Smooth muscle cell (in vitro differentiated cells): Measurements from ENCODE around the gene DENND2A. TPM values are rescaled to one million over a fixed set of nuclear protein-coding genes. Genes with fewer than 3 reads are reported as not detected.
"Not testable (repeated sequence)": the region's sequence is repeated elsewhere in the genome, so short reads cannot be mapped to it uniquely, and the experiment has no call there.

Experiments used
- DNase-seq: peaks from one replicate; lab custom pipeline; 2025; ENCODE audit not compliant: unreplicated experiment; lab: John Stamatoyannopoulos, UW
- H2AFZ ChIP-seq: fragments of 200-600 bp; sonication (generic); 2 replicates; pipeline ENCODE4 v1.6.0; 2016; ENCODE audit warnings: antibody characterized with exemption, low read depth, mild to moderate bottlenecking
- H3F3A ChIP-seq: fragments of 200-600 bp; sonication (generic); 2 replicates; pipeline ENCODE4 v1.6.0; 2017; ENCODE audit warnings: antibody characterized with exemption, low read depth
- H3K27ac ChIP-seq: fragments of 200-600 bp; sonication (generic); 2 replicates; pipeline ENCODE4 v1.5.1; 2016; ENCODE audit warnings: low read depth, mild to moderate bottlenecking
- H3K27me3 ChIP-seq: fragments of 200-600 bp; sonication (generic); 2 replicates; pipeline ENCODE4 v1.6.1; 2016; ENCODE audit warnings: low read depth, mild to moderate bottlenecking
- H3K36me3 ChIP-seq: fragments of 200-600 bp; sonication (generic); 2 replicates; pipeline ENCODE4 v1.5.1; 2016; ENCODE audit warnings: low read depth
- H3K4me1 ChIP-seq: fragments of 200-600 bp; sonication (generic); 2 replicates; pipeline ENCODE4 v1.5.1; 2016; ENCODE audit warnings: low read depth
- H3K4me2 ChIP-seq: fragments of 200-600 bp; sonication (generic); 2 replicates; pipeline ENCODE4 v1.6.0; 2016; ENCODE audit warnings: mild to moderate bottlenecking
- H3K4me3 ChIP-seq: fragments of 200-600 bp; sonication (generic); 2 replicates; pipeline ENCODE4 v1.5.1; 2016; ENCODE audit warnings: mild to moderate bottlenecking
- H3K79me2 ChIP-seq: fragments of 200-600 bp; sonication (generic); 2 replicates; pipeline ENCODE4 v1.6.0; 2016; ENCODE audit warnings: low read depth, mild to moderate bottlenecking
- H3K9ac ChIP-seq: fragments of 200-600 bp; sonication (generic); 2 replicates; pipeline ENCODE4 v1.6.0; 2016; ENCODE audit warnings: low read depth
- H3K9me3 ChIP-seq: fragments of 200-600 bp; sonication (generic); replicated peaks from 2 replicates; pipeline ENCODE4 v1.5.1; 2016; ENCODE audit warnings: low read depth
- H4K20me1 ChIP-seq: fragments of 200-600 bp; sonication (generic); 2 replicates; pipeline ENCODE4 v1.6.0; 2016; ENCODE audit warnings: low read depth
- WGBS: methylation state at CpG from one replicate; pipeline ENCODE4 v1.1.7; 2016; ENCODE audit warnings: low lambda C conversion rate; 5-methylcytosine and 5-hydroxymethylcytosine counted together
- polyA plus RNA-seq: library from polyadenylated mRNA; unstranded; fragments of >200 nt; fragmentation: Nextera tagmentation; extraction: Ambion mirVana; gene quantifications from 2 replicates; pipeline ENCODE4 v1.2.1, GENCODE V29; 2016
- total RNA-seq: library from RNA; depleted of rRNA; stranded (reverse); fragments of >200 nt; gene quantifications from 2 replicates; pipeline ENCODE4 v1.2.3, GENCODE V29; 2014
- TF ChIP-seq, protein P1 (sequence below): fragments of 200-600 bp; sonication (generic); IDR thresholded peaks from 2 replicates; pipeline ENCODE4 v1.5.1; 2017; ENCODE audit warnings: borderline replicate concordance, mild to moderate bottlenecking, antibody characterized with exemption; ENCODE audit not compliant: insufficient read depth, poor library complexity, severe bottlenecking

Gene DENND2A
- total and polyA plus RNA-seq, 2 experiments from 2014 or later = 1.8 to 4.6 TPM

DNA sequence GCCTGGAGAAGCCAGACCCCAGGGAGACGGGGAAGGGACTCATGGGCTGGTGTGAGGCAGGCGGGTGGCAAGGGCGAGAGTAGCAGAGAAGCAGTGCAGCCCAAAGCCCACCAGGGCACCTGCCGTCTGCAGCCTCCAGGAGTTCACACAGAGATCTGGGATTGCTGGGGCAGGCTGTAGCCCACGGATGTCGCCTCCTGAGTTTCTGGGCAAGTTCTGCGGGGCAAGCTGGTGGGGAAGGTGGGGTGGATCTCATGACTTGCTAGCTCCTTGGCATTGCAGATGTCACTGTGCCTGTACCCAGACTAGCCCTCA, 38.2 kb upstream of the DENND2A start:
- H3K4me2 ChIP-seq = no peak overlapping the region
- no peaks in the 10 kb centered on the region for H3K9me3 ChIP-seq
- peaks cover 4% of the 10 kb centered on the region for H3K4me1 ChIP-seq
- no peaks in the 10 kb centered on the region for H3K27me3 ChIP-seq
- H3F3A ChIP-seq = peaks cover under 1% of the 10 kb centered on the region
- no peak overlapping the region for H3K27ac ChIP-seq
- no peak overlapping the region for H3K9ac ChIP-seq
- WGBS = 90% methylated on average over 7 of the region's 7 CpGs
- H3K36me3 ChIP-seq = no peaks in the 10 kb centered on the region
- DNase-seq = no peak
- no peaks in the 10 kb centered on the region for H4K20me1 ChIP-seq
- H3K79me2 ChIP-seq = no peaks in the 10 kb centered on the region
- no peak overlapping the region for H2AFZ ChIP-seq
- TF ChIP-seq, protein P1, sequence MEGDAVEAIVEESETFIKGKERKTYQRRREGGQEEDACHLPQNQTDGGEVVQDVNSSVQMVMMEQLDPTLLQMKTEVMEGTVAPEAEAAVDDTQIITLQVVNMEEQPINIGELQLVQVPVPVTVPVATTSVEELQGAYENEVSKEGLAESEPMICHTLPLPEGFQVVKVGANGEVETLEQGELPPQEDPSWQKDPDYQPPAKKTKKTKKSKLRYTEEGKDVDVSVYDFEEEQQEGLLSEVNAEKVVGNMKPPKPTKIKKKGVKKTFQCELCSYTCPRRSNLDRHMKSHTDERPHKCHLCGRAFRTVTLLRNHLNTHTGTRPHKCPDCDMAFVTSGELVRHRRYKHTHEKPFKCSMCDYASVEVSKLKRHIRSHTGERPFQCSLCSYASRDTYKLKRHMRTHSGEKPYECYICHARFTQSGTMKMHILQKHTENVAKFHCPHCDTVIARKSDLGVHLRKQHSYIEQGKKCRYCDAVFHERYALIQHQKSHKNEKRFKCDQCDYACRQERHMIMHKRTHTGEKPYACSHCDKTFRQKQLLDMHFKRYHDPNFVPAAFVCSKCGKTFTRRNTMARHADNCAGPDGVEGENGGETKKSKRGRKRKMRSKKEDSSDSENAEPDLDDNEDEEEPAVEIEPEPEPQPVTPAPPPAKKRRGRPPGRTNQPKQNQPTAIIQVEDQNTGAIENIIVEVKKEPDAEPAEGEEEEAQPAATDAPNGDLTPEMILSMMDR = no peak
- no peak overlapping the region for H3K4me3 ChIP-seq

DNA sequence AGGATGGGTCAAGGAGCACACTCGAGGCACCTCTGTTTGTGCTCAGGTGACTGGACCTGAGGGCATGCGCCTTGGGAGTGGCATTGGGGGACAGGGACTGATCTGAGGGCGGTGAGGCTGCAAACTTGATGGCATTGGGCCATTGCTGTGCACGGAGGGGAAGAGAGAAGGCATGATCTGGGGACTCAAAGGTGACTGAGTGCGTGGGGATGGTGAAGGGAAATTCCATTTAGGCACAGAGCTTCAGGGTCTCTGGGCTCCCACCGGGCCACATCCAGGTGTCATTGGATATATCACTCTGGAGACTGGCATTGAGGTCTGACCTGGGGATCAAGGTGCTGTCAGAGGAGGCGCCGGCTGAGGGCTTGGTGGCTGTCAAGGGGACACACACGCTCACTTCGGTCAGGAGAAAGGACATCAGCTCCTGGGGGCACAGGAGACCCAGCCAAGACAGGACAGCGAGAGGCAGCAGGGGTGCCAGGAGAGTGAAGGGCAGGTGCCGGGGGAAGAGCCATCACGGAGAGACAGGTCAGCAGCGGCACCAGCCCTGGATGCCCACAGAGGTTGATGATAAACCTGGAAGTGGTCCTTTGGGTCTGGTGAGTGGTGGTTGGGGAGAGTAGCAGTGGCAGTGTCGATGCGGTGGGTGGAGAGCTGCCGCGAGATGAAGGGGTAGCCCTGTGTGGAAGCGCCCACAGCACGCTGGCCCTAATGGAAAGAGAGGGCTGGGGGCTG, 37.6 kb upstream of the DENND2A start:
- Histone ChIP-seq H3K4me1 (no peaks in the 10 kb centered on the region), H3K27me3 (no peaks in the 10 kb centered on the region), H4K20me1 (no peaks in the 10 kb centered on the region), H3K36me3 (no peaks in the 10 kb centered on the region), H2AFZ (no peak overlapping the region), H3K9me3 (no peaks in the 10 kb centered on the region), H3F3A (peaks cover 3% of the 10 kb centered on the region), H3K79me2 (no peaks in the 10 kb centered on the region), H3K9ac (no peak overlapping the region), H3K4me2 (no peak overlapping the region), H3K27ac (no peak overlapping the region), H3K4me3 (no peak overlapping the region)
- TF ChIP-seq, protein P1 = no peak
- WGBS = 96% methylated on average over 20 of the region's 20 CpGs
- DNase-seq = no peak

DNA sequence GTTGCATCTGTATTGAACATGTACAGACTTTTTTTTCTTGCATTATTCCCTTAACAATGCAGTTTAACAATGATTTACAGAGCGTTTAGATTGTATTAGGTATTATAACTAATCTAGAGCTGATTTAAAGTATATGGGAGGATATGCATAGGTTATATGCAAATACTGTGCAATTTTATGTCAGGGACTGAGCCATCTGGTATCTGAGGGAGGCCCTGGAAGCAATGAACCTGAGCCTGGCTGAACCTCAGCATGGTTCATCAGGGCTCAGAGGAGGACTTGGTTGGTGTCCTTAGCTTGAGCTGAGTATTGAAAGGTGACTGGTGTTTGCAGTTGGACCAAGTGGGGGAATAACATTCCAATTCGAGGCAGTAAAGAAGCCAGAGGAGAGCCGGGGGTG, 36.9 kb upstream of the DENND2A start:
- TF ChIP-seq, protein P1 = no peak
- no peaks in the 10 kb centered on the region for H3K4me1 ChIP-seq
- no peaks in the 10 kb centered on the region for H4K20me1 ChIP-seq
- no peaks in the 10 kb centered on the region for H3K36me3 ChIP-seq
- no peak overlapping the region for H3K4me3 ChIP-seq
- WGBS = 100% methylated on average over 3 of the region's 3 CpGs
- peaks cover 3% of the 10 kb centered on the region for H3F3A ChIP-seq
- H3K9me3 ChIP-seq = no peaks in the 10 kb centered on the region
- H2AFZ ChIP-seq = no peak overlapping the region
- H3K79me2 ChIP-seq = no peaks in the 10 kb centered on the region
- H3K27ac ChIP-seq = no peak overlapping the region
- no peak overlapping the region for H3K9ac ChIP-seq
- H3K4me2 ChIP-seq = no peak overlapping the region
- no peak for DNase-seq
- H3K27me3 ChIP-seq = no peaks in the 10 kb centered on the region

DNA sequence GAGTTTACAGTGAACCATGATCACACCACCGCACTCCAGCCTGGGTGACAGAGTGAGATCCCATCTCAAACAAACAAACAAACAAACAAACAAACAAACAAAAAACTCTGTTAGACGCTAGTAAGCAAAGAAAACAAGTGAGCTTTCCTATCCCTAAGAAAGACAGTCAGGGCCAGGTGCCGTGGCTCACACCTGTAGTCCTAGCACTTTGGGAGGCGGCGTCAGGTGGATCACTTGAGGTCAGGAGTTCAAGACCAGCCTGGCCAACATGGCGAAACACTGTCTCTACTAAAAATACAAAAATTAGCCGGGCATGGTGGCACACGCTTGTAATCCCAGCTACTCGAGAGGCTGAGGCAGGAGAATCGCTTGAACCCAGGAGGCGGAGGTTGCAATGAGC, 36.3 kb upstream of the DENND2A start:
- not testable (repeated sequence) for H3F3A ChIP-seq, H3K9me3 ChIP-seq, H3K79me2 ChIP-seq, H3K9ac ChIP-seq, H3K4me2 ChIP-seq, H3K36me3 ChIP-seq, DNase-seq, H4K20me1 ChIP-seq, H3K27me3 ChIP-seq, H2AFZ ChIP-seq, H3K4me1 ChIP-seq, H3K27ac ChIP-seq, H3K4me3 ChIP-seq
- WGBS = 96% methylated on average over 11 of the region's 11 CpGs
